ENCODE measurements around the gene THOC3.
A peak's percentile ranks its signal among the peaks of the same experiment; 100 is the strongest.
"Not testable (repeated sequence)": the region's sequence is repeated elsewhere in the genome, so short reads cannot be mapped to it uniquely, and the experiment has no call there.

The THOC3 gene

DNA sequence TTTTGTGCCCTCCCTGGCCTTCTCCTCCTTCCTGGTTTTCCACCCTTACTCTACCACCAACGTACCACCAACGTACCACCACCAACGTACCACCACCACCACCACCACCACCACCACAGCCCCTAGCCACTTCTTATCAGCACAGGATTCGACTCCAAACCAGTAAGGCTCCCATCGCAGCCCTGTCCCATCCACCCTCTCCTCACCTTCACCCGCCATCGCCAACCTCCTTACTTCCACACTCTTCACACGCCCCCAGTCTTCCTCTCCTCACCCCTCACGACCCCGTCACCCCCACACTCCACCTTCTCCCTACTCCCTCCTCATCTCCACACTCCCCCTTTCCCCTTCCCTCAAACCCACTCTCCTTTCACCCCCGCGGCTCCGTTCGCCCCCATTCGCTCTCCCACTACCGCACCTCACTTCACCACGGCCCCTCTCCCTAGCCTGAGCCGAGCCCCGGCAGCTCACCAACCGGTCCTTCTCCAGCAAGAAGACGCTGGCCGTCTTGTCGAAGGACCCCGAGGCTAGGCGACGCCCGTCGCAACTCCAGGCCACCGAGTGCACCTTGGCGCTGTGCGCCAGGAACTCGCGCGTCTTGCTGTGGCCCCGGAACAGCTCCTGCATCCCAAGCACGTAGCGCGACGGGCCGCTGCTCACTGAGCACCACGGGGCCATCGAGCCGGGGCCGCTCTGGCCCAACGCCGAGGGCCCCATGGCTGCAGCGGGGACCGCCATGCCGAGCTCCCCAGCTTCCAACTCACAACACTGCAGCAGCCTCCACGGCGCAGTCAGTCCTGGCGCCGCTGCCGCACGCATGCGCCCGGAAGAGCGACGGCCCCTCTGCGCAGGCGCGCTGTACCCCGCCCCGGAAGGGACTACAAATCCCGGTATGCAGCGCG is at the start of gene THOC3:
TSS of gene THOC3 (minus strand) at position 845 of the 902 bp plus-strand sequence. CDS start at position 738, 107 bp downstream.
- DNase-seq (ENCODE audit: low spot score), result peak; percentile 45

DNA sequence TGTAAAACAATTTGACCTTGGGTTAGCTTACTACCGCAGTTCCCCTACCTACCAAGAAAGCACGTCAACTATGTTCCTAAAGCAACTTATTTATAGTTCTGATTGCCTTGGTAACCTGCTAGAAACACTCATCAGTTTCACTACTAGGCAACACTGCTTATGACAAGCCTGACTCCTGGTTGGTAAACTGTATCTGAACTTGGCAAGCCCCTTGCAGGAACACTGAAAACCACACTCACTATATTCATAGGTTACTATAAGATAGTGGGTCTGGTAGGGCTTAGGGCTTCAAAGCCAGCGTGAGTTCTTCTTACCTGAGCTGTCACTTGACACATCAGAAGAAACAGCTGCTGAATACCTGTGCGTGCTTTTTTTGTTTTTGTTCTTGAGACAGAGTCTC is 49.2 kb upstream of the THOC3 start:
- DNase-seq (ENCODE audit: low spot score), result not testable (repeated sequence)

DNA sequence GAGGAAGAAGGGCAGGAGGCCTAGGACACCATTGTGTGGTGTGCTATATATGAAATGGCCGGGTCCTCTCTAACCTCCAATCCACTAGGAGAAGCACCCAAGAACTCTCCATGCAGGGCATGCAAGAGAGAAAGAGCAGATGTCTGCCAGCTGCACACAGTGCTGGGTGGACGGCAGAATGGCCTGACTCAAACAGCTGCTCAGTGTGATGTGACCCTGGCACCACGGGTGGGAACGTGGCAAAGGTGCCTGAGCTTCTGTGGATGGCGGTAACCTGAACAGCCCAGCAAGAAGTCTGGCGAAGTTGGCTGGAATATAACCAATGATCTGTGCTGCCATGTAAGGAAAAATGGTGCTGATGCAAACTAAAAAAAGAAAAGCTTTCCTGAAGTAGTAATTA is 46.2 kb upstream of the THOC3 start:
- DNase-seq (ENCODE audit: low spot score), result not testable (repeated sequence)

DNA sequence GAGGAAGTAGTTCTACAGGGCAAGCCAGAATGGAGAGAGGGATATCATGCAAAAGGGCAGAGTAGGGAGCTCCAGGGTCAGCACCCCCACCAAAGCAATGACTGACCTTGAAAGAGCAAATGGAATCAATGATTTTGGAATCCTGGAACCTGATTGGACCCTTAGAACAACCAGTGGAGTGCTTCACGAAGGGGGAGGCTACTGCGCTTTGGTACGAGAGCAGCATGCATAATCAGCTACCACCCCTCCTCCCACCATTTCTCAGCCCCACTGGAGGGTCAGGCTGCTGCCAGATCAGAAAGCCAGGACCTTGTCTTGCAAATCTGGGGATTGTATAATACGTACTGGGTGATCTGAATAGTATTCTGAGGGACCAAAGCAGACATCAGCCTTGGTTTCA is 43.0 kb upstream of the THOC3 start:
- not testable (repeated sequence) for DNase-seq (ENCODE audit: low spot score)

DNA sequence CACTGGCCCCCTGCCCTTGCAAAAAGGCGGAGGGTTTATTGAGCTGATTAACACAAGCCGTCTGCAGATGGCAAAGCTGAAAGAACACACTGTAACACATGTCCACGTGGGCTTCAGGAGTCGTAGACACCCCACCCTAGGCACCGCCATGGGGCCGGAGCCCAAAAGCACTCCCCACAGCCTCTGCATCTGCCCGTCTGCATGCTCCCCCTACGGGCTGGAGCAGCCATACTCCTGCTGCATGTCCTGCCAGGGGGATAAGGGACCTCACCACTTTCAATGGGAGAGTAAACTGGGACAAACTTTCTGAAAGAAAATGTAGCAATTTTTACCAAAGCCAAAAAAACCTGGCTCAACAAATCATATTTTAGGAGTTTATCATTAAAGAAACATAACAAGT is 42.1 kb upstream of the THOC3 start:
- DNase-seq (ENCODE audit: low spot score), result not testable (repeated sequence)

GRCh38 chr5:176007220-176007619 is 39.1 kb upstream of the THOC3 start:
- not testable (repeated sequence) for DNase-seq (ENCODE audit: low spot score)

- DNase-seq (ENCODE audit: low spot score), result not testable (repeated sequence)
Observed at GRCh38 chr5:176006819-176007218, 38.7 kb upstream of the THOC3 start.

DNA sequence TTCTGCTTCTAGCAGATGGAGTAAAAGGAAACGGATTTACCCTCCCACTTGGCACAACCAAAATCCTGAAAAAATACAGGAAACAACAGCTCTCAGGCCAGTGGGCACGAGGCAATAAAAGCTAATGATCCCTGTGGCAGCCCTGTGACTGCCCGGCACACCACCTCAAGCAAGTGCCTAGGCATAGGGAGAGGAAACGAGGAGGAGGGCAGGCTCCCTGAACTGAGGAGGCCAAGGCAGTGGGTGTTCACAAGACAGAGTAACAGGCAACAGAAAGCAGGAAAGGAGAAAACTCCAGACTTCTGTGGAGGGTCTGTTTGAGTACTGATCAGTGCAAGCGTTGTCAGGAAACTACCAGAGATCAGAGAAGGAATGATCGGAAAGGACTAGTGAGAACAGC is 29.9 kb upstream of the THOC3 start:
- not testable (repeated sequence) for DNase-seq (ENCODE audit: low spot score)

- not testable (repeated sequence) for DNase-seq (ENCODE audit: low spot score)
Observed at GRCh38 chr5:175997495-175997894, 29.4 kb upstream of the THOC3 start.

- DNase-seq (ENCODE audit: low spot score), result not testable (repeated sequence)
Observed at GRCh38 chr5:175996791-175997190, 28.7 kb upstream of the THOC3 start.

DNA sequence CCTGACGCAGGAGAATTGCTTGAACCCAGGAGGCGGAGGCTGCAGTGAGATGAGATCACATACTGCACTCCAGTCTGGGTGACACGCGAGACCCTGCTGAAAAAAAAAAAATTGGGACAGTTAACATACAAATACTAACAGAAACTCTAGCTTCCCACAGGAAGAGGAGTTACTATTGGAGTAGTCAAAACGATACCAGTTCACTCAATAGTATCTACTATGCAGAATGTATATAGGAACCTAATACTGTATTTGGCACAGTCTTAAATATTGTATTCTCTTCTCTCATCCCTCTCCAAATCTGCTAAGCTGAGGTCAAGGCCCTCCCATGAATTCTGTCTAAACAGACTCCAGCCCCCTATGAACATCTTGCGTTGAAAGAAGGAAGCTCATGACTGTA is 27.4 kb upstream of the THOC3 start:
- not testable (repeated sequence) for DNase-seq (ENCODE audit: low spot score)

- not testable (repeated sequence) for DNase-seq (ENCODE audit: low spot score)
Observed at GRCh38 chr5:175979371-175979995, 11.4 kb upstream of the THOC3 start.

- DNase-seq (ENCODE audit: low spot score), result not testable (repeated sequence)
Observed at GRCh38 chr5:175968381-175968780, 266 bp upstream of the THOC3 start.

GRCh38 chr5:175962329-175962728 is 5.8 kb downstream of the THOC3 start:
- DNase-seq (ENCODE audit: low spot score), result not testable (repeated sequence)

DNA sequence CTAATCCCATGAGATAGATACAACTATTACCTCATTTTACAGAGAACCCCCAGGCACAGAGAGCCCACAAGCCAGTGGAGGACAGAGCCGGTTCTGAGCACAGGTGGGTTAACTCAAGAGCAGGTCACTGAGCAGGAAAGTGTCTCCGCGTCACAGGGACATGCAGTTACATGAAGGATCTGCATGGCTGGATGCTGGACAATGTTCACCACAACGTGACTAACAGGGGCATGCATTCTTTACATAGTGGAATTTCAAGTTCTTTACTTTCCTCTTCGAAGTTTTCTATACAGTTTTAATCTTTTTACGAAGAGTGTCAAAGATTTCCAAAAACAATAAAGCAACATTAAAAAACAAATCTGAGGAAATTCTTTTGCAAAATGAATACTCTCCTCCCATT is 7.9 kb downstream of the THOC3 start:
- not testable (repeated sequence) for DNase-seq (ENCODE audit: low spot score)

- not testable (repeated sequence) for DNase-seq (ENCODE audit: low spot score)
Observed at GRCh38 chr5:175958515-175958914, 9.6 kb downstream of the THOC3 start.

- DNase-seq (ENCODE audit: low spot score), result not testable (repeated sequence)
Observed at GRCh38 chr5:175954107-175954506, 14.0 kb downstream of the THOC3 start.

DNA sequence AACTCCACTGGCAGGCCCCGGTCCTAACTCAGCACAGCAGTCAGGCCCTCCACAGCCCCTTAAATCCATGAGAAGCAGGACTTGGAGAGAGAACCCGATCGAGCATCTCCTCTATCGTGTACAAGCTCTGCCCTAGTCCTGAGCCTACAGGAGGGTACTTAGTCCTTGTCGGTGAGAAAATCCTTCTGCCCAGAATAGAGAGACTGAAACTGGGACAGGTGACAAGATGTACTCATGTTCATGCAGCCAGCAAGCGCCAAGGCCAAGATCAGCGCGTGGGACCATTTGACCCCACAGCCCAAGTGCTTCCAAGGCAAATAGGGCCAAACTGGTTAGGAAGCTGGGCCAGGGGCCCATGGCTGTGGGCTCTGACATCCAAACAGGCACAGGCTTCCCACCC is 15.3 kb downstream of the THOC3 start:
- not testable (repeated sequence) for DNase-seq (ENCODE audit: low spot score)

GRCh38 chr5:175951339-175951969 is 16.7 kb downstream of the THOC3 start:
- not testable (repeated sequence) for DNase-seq (ENCODE audit: low spot score)

GRCh38 chr5:175948329-175949108 is 19.6 kb downstream of the THOC3 start:
- DNase-seq (ENCODE audit: low spot score), result not testable (repeated sequence)

- DNase-seq (ENCODE audit: low spot score), result not testable (repeated sequence)
Observed at GRCh38 chr5:175943253-175943652, 24.9 kb downstream of the THOC3 start.

DNA sequence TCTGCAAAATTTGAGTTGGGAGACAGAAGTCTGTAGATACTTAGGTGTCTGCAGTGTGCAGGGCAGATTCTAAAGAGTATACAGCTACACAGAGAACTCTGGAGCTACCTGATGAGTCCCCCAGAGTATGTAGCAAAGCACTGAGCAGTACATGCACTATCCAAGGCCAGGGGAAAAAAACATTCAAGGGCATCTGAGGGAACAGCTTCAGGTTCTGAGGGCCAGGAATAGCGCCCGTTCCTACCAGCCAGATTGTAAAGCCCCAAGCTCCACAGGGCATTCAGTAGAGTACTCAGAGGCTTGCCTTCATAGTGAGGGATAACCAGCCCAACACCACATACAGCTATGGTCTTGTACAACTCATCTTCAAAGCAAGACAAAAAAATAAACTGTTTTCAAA is 27.5 kb downstream of the THOC3 start:
- DNase-seq (ENCODE audit: low spot score), result not testable (repeated sequence)

All from pons (tissue), 1 donor.